ENCODE measurements around the gene CYS1.

Gene CYS1

GRCh38 chr2:10057231-10058107 lies 22.7 kb downstream of the CYS1 start:
- H3K4me1 ChIP-seq (ENCODE audit: control insufficient read depth in 1 of 2, insufficient read depth in 1 of 2, low read depth in 1 of 2, low read length in 1 of 2), result peaks cover 37 to 41% of the 10 kb centered on the region in 2 experiments
- no peak overlapping the region for H3K4me3 ChIP-seq (ENCODE audit: low read depth in 1 of 2, low read length in 1 of 2)
- no peak for TF ChIP-seq CTCF (IDR thresholded peaks at IDR 0.05)
- H3K36me3 ChIP-seq, result no peaks in the 10 kb centered on the region
- H3K9me3 ChIP-seq, result no peaks in the 10 kb centered on the region
- no peaks in the 10 kb centered on the region for H3K27me3 ChIP-seq
- no peak overlapping the region for H3K27ac ChIP-seq

- H3K4me1 ChIP-seq (ENCODE audit: control insufficient read depth in 1 of 2, insufficient read depth in 1 of 2, low read depth in 1 of 2, low read length in 1 of 2), result peaks cover 37 to 41% of the 10 kb centered on the region in 2 experiments
- H3K36me3 ChIP-seq, result no peaks in the 10 kb centered on the region
- H3K27ac ChIP-seq, result no peak overlapping the region
- H3K9me3 ChIP-seq, result no peaks in the 10 kb centered on the region
- TF ChIP-seq CTCF (IDR thresholded peaks at IDR 0.05), result no peak
- H3K27me3 ChIP-seq, result no peaks in the 10 kb centered on the region
- H3K4me3 ChIP-seq (ENCODE audit: low read depth in 1 of 2, low read length in 1 of 2), result no peak overlapping the region
Measured at GRCh38 chr2:10056439-10056838, 23.8 kb downstream of the CYS1 start.

GRCh38 chr2:10054976-10055375 lies 25.2 kb downstream of the CYS1 start:
- H3K36me3 ChIP-seq, result no peaks in the 10 kb centered on the region
- peaks cover 37 to 41% of the 10 kb centered on the region in 2 experiments for H3K4me1 ChIP-seq (ENCODE audit: control insufficient read depth in 1 of 2, insufficient read depth in 1 of 2, low read depth in 1 of 2, low read length in 1 of 2)
- no peak for TF ChIP-seq CTCF (IDR thresholded peaks at IDR 0.05)
- no peak overlapping the region for H3K4me3 ChIP-seq (ENCODE audit: low read depth in 1 of 2, low read length in 1 of 2)
- no peaks in the 10 kb centered on the region for H3K27me3 ChIP-seq
- no peak overlapping the region for H3K27ac ChIP-seq
- no peaks in the 10 kb centered on the region for H3K9me3 ChIP-seq

GRCh38 chr2:10054424-10054823 lies 25.8 kb downstream of the CYS1 start:
- Histone ChIP-seq H3K36me3 (no peaks in the 10 kb centered on the region), H3K27ac (no peak overlapping the region), H3K4me3 (ENCODE audit: low read depth in 1 of 2, low read length in 1 of 2) (no peak overlapping the region), H3K4me1 (ENCODE audit: control insufficient read depth in 1 of 2, insufficient read depth in 1 of 2, low read depth in 1 of 2, low read length in 1 of 2) (peaks cover 37 to 41% of the 10 kb centered on the region in 2 experiments), H3K9me3 (no peaks in the 10 kb centered on the region), H3K27me3 (no peaks in the 10 kb centered on the region)
- no peak for TF ChIP-seq CTCF (IDR thresholded peaks at IDR 0.05)

GRCh38 chr2:10053351-10053750 lies 26.9 kb downstream of the CYS1 start:
- no peaks in the 10 kb centered on the region for H3K36me3 ChIP-seq
- H3K4me3 ChIP-seq (ENCODE audit: low read depth in 1 of 2, low read length in 1 of 2), result no peak overlapping the region
- H3K27ac ChIP-seq, result no peak overlapping the region
- H3K4me1 ChIP-seq (ENCODE audit: control insufficient read depth in 1 of 2, insufficient read depth in 1 of 2, low read depth in 1 of 2, low read length in 1 of 2), result peaks cover 37 to 41% of the 10 kb centered on the region in 2 experiments
- TF ChIP-seq CTCF (IDR thresholded peaks at IDR 0.05), result no peak
- no peaks in the 10 kb centered on the region for H3K27me3 ChIP-seq
- no peaks in the 10 kb centered on the region for H3K9me3 ChIP-seq
